22Rv1 (cell line): Measurements from ENCODE around the gene RASSF1.

Source experiments
- CTCF ChIP-seq: fragments of 450-650 bp; IDR thresholded peaks from 2 replicates; pipeline ENCODE4 v1.5.1; 2017; ENCODE audit warnings: mild to moderate bottlenecking
- ZFX ChIP-seq: fragments of 450-650 bp; IDR thresholded peaks from 2 replicates; pipeline ENCODE4 v1.6.1; 2017; ENCODE audit warnings: antibody characterized with exemption, borderline replicate concordance

- no peak for TF ChIP-seq CTCF
- no peak for TF ChIP-seq ZFX
These were observed 43.1 kb upstream of the RASSF1 start for GRCh38 chr3:50383750-50384149.
